K562 (cell line): Measurements from ENCODE around the gene EVC.

Experiments used
- ARID1B ChIP-seq: fragments of 450-650 bp; IDR thresholded peaks from 2 replicates; pipeline ENCODE4 v1.6.1; 2016; ENCODE audit warnings: antibody characterized with exemption, mild to moderate bottlenecking, inconsistent platforms
- CEBPZ ChIP-seq: fragments of 150-350 bp; IDR thresholded peaks from 2 replicates; pipeline ENCODE4 v1.6.1; 2014; ENCODE audit warnings: low read depth, mild to moderate bottlenecking, low read length, borderline replicate concordance
- DNMT1 ChIP-seq: fragments of 450-650 bp; IDR thresholded peaks from 2 replicates; pipeline ENCODE4 v1.6.1; 2016; ENCODE audit warnings: antibody characterized with exemption, mild to moderate bottlenecking
- NR3C1 ChIP-seq: sonication (generic); formaldehyde crosslinking; IDR thresholded peaks from 2 replicates; pipeline ENCODE4 v1.8.1; 2022; ENCODE audit warnings: missing genetic modification reagents
- SMARCC2 ChIP-seq: fragments of 450-650 bp; IDR thresholded peaks from 2 replicates; pipeline ENCODE4 v1.6.1; 2017; ENCODE audit warnings: antibody characterized with exemption, moderate library complexity, mild to moderate bottlenecking, low read depth
- TEAD2 ChIP-seq: fragments of 450-650 bp; IDR thresholded peaks from 2 replicates; pipeline ENCODE4 v1.6.1; 2016; ENCODE audit warnings: missing genetic modification characterization, control low read depth, missing compliant biosample characterization
- ZNF146 ChIP-seq: IDR thresholded peaks from one replicate; pipeline ENCODE4 v1.6.1; 2018; ENCODE audit warnings: missing compliant biosample characterization; ENCODE audit not compliant: unreplicated experiment
- TF ChIP-seq, protein P1 (sequence below): sonication (generic); formaldehyde crosslinking; IDR thresholded peaks from 2 replicates; pipeline ENCODE4 v1.5.0; 2020; ENCODE audit warnings: missing genetic modification reagents
- TF ChIP-seq, protein P2 (sequence below): sonication (generic); formaldehyde crosslinking; IDR thresholded peaks from 2 replicates; pipeline ENCODE4 v1.8.0; 2022; ENCODE audit warnings: mild to moderate bottlenecking, missing genetic modification reagents
- TF ChIP-seq, protein P3 (sequence below): sonication (generic); formaldehyde crosslinking; IDR thresholded peaks from 2 replicates; pipeline ENCODE4 v1.8.0; 2023; ENCODE audit warnings: mild to moderate bottlenecking, missing genetic modification reagents

- no peak for TF ChIP-seq NR3C1 (CRISPR knock-in tag)
- TF ChIP-seq, protein P1, sequence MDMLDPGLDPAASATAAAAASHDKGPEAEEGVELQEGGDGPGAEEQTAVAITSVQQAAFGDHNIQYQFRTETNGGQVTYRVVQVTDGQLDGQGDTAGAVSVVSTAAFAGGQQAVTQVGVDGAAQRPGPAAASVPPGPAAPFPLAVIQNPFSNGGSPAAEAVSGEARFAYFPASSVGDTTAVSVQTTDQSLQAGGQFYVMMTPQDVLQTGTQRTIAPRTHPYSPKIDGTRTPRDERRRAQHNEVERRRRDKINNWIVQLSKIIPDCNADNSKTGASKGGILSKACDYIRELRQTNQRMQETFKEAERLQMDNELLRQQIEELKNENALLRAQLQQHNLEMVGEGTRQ (CRISPR knock-in tag), result no peak
- no peak for TF ChIP-seq CEBPZ
- TF ChIP-seq, protein P2, sequence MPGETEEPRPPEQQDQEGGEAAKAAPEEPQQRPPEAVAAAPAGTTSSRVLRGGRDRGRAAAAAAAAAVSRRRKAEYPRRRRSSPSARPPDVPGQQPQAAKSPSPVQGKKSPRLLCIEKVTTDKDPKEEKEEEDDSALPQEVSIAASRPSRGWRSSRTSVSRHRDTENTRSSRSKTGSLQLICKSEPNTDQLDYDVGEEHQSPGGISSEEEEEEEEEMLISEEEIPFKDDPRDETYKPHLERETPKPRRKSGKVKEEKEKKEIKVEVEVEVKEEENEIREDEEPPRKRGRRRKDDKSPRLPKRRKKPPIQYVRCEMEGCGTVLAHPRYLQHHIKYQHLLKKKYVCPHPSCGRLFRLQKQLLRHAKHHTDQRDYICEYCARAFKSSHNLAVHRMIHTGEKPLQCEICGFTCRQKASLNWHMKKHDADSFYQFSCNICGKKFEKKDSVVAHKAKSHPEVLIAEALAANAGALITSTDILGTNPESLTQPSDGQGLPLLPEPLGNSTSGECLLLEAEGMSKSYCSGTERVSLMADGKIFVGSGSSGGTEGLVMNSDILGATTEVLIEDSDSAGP (CRISPR knock-in tag), result no peak
- no peak for TF ChIP-seq SMARCC2
- no peak for TF ChIP-seq TEAD2 (tag)
- TF ChIP-seq, protein P3, sequence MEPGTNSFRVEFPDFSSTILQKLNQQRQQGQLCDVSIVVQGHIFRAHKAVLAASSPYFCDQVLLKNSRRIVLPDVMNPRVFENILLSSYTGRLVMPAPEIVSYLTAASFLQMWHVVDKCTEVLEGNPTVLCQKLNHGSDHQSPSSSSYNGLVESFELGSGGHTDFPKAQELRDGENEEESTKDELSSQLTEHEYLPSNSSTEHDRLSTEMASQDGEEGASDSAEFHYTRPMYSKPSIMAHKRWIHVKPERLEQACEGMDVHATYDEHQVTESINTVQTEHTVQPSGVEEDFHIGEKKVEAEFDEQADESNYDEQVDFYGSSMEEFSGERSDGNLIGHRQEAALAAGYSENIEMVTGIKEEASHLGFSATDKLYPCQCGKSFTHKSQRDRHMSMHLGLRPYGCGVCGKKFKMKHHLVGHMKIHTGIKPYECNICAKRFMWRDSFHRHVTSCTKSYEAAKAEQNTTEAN (CRISPR knock-in tag), result no peak
- no peak for TF ChIP-seq ARID1B
- TF ChIP-seq DNMT1, result no peak
- TF ChIP-seq ZNF146 (CRISPR knock-in tag), result no peak
Measured at GRCh38 chr4:5678977-5679376, 32.0 kb upstream of the EVC start.
